ENCODE measurements around the gene PTPRF.

DNA sequence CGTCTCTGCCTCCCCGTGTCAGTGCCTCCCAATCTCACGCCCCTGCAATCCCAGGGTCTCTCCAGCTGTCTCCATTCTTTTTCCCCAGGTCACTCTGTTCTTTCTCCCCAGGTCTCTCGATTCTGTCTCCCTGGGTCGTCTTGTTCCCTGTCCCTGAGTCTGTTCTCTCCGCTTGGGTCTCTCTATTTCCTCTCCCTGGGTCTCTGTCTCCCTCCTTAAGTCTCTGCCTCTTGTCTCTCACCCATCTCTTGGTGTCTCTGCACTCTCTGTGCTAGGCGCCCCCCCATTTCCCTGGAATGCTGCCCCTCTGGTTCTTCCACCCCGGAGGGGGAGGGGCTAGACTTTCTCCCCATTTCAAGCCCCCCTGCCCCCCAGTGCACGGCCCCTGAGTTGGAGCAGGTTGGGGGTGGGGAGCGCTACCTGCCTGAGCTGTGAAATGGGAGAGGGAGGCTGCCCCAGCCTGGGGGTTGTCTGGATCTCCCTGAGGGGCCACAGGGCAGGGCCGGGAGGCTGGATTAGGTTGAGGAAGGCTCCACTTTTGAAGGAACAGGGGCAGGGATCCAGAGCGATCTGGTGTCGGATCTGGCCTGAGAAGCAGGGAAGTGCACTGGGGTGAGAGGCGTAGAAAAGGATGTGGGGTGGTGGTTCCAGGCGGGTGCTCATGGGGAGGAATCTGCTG is 1.4 kb downstream of the PTPRF start:
- TF ChIP-seq CTCF (IDR thresholded peaks at IDR 0.05) = no peak
- TF ChIP-seq POLR2A (IDR thresholded peaks at IDR 0.05) = no peak

Measured in esophagus squamous epithelium (tissue), 4 donors.